GM19395 (cell line): ENCODE results near the gene RGS7BP.

ENCODE experiments used
- ATAC-seq: cut with Tn5 transposase; IDR thresholded peaks from one replicate; pipeline ENCODE4 v1.9.1; 2021; ENCODE audit warnings: mild to moderate bottlenecking, moderate library complexity; ENCODE audit not compliant: unreplicated experiment

RGS7BP gene

DNA sequence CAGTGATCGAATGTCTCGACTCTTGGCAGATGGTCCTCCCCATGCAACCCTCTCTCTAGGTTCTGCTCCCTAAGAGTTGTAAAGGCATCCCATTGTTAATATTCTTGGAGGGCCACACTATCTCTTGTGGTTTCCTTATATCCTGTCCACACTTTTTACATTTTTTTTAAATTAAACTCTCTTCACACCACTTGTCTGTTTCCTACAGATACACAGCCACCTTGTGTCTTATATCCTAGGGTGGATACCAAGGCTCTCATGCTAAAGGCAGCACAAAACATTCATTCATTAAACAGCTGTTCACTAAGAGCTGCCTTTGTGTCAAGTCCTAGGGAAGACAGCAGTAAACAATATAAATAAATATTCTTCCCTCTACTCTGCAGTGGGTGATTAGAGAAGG lies 124.0 kb downstream of the RGS7BP start:
- ATAC-seq = no peak

DNA sequence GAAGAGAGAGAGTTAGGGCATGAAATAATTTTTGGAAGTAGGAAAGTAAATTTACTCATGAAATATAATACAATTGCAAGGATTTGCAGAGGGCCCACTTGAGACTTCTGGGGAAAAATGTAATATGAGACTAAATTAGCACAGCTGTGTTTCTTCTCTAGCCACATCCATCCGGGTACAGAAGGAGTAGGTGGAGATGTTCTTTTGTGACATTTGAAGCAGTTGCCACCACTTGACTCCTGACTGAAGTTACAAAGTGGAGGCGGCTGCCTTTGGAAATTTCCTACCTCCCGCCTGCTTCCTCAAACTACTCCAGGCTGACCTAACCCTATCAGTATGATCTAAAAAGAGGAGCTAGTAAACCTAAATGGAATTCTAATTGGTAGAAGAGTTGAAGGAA lies 126.4 kb downstream of the RGS7BP start:
- ATAC-seq = no peak

DNA sequence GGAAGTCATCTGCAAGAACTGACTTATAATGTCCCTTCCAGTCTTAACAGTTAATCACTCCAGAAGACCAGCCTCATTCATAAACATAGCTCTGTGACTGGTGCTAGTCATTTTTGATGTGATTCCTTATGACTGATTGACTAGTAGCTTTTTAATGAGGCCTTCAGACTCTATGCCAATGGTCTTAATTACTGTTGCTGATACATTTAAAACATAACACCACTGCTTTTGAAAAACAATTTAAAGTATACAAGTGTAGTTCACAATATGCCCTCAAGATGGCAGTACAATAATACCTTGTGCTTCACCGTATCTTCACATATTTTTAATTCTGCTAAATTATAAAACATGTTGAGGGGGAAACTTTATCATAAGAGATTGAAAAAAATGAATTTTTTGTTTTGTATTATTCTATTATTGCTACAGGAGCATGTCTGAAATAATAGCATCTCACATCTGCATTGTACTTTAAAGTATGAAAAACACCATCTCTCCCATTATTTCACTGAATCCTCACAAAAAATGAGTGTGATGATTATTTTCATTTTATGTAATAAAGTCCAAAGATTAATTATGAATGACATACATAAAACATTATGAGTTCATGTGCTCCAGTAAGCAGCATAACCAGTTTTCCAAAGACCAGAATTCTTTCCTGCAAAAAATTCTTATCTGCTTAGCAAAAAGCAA lies 129.3 kb downstream of the RGS7BP start:
- no peak for ATAC-seq

DNA sequence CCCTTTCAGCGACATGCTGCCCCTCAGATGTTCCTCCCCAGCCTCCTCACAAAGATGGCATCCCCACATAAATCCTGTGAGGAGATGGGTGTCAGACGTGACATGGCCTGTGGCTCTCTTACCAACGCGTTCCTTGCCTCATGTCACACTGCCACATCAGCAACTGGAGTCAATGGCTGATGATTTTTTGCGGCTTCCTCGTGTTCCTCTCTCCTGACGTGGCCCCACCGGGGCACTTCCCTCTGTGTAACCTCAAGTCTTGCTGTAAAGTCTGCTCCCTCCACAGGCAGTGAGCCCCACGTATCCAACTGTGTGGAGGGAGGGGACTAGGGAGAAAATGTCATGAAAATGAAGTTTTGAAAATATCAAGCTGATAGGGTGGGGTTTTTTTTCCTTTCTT lies 131.3 kb downstream of the RGS7BP start:
- ATAC-seq = no peak

DNA sequence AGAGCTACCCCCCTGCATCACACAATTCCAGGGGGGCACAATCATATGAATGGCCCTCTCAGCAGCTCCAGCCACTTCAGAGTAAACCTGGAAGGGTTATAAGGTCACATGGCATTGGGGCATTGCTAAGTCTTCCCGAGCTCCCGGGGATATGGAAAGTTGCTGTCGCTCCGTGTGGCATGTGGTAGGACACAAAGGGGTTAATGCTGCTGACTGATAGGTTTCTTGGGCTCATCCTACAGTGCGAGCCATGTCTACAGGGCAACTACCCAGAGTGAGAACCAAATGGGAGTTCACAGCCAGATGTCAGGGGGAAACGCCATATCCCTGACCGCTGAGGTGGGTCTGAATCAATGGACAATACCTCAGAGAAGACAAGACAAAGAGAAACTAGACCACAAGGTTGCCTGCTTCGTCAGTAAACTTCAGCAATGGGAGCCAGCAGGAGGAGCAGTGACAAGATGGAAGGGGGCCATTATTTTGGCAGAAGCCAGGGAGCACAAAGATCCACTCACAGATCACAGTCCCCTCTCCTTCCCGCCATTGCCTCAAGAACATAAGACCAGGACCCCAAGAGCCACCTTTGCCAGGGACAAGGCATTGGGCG lies 132.1 kb downstream of the RGS7BP start:
- no peak for ATAC-seq

DNA sequence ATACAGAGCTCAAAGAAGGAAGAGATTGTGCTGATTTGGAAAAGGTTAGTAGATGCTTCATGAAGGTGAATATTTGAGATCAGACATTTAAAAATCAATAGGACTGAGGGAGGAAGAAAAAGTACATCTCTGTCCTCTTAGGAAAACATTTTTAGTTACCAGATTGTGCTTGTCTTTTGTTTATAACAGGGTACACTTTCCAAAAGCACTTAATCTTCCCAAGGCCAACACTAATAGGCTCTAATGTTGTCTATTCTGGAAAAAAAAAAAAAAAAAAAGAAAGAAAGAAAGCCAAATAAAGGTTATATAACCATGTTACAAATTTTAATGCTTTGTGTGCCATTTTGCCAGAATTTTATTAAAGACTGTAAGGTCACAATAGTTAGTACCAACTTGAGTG lies 139.0 kb downstream of the RGS7BP start:
- ATAC-seq = no peak

DNA sequence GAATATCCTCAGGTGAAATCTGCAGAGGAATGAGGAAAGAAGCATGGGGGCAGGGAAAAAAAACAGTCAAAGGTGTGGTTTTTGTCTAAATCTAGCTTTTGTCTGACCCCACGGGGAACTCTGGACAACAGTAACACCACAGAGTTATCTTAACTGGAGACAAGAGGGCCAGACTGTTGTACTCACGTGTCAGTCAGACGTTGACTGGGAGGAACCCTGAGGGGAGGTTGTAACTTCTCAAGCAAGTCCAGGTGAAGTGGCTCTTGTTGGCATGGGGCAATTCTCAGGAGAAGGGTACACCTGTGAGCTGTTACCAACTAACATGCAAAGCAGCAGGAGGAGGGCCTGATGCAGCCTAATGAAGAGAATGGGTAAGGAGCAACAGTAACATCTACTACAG lies 140.4 kb downstream of the RGS7BP start:
- no peak for ATAC-seq

DNA sequence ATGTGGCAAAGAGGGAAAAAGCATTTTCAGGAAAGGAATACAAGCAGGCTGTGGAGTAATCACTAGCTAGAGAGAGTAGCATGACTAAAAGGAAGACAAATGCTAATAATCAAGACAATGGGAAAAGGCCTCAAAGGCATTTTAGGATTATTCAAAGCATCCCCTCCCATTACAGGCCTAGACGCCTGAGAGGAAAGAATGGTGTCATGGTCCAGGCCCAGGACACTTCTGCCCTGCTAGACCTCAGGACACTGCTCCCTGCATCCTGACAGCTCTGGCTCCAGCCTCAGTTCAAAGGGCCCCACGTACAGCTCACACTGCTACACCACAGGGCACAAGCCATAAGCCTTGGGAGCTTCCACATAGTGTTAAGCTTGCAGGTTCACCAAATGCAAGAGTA lies 143.7 kb downstream of the RGS7BP start:
- ATAC-seq = no peak

DNA sequence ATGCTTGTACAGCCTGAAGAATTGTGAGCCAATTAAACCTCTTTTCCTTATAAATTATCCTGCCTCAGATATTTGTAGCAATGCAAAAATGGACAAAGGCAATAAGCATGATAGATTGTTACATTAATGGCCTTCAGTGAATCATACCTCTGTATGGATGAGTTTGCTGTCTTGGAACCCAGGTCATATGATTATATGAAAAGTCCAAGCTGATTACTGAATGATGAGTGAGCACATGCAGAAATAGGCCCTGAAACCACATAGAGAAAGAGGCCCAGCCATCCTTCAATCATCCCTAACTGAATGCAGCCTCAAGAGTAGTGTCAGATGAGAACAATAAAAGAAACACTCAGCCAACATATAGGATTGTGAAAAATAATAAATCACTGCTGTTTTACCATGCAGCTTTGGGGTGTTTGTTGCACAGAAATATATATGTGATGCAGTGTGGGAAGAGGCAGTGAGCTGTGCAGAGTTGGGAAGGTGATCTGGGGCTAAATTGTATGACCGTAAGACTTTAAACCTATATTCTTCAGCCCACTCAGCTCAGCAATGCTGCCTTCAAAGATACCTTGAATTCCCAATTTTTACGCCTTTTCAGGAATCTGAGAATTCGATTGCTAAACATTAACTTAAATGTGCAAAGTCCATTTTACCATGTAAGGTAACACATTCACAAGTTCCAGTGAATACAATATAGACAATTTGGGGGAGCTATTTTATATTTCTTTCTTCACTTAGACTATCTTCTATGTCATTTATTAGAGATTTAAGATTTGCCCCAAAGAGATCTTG lies 148.1 kb downstream of the RGS7BP start:
- ATAC-seq = no peak

DNA sequence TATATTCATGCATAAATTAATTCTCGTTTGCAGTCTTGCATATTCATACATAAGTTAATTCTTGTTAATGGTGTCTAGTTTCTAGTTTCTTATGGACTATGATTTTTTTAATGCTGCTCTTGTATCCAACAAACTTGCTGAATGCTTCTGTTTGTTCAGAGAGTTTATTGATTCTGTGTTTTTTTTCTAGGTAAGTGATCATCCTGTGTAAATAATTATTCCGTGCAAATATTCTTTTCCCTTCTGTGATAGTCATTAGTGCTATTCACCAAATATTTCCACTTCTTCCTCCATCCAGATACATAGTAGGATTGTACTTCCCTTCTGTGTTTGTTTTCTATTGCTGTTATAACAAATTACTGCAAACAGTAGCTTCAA lies 148.7 kb downstream of the RGS7BP start:
- ATAC-seq = no peak

DNA sequence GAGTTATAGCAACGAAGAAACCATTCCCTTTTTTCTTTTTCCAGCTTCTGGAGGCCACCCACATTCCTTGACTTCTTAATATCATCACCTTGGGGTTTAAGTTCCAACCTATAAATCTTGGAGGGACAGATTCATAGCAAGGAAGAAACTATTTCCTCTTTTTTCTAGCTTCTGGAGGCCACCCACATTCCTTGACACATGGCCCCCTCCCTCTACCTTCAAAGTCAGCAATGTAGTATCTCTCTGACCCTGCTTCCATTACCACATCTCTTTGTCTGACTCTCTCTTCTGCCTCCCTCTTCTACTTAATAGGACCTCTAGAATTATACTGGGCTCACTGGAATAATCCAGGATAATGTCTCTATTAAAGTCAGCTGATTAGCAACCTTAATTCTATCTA lies 149.8 kb downstream of the RGS7BP start:
- ATAC-seq = no peak

DNA sequence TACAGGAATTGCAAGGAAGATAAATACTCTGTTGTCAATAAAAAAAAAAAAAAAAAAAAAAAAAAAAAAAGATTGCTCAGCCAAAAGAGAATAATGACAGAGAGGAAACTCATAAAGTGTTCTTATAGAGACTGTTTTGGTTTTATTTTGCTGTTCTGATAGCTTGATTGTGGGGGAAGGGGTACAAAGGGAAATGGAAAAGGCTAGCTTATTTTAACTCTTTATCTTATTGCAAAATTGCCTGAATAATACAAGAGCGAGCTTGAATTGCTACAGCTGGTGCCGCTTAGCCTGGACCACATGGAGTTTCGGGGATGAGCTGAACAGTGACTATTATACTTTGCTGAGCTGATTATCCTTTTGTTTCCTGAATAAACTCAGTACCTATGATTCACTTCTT lies 153.5 kb downstream of the RGS7BP start:
- ATAC-seq = no peak
